Glomerular endothelial cell (primary cell): ENCODE measurements around the gene FAM117B. TPM values are rescaled to one million over a fixed set of nuclear protein-coding genes. Genes with fewer than 3 reads are reported as not detected.
"Not testable (repeated sequence)": the region's sequence is repeated elsewhere in the genome, so short reads cannot be mapped to it uniquely, and the experiment has no call there.

Source experiments
- DNase-seq: peaks from one replicate; pipeline ENCODE4 v3.0.0-alpha.2; 2011; ENCODE audit warnings: low read depth, low spot score; ENCODE audit errors: extremely low read depth
- total RNA-seq: library from RNA; depleted of rRNA; stranded (reverse); fragments of >200 nt; gene quantifications from 2 replicates; pipeline ENCODE4 v1.2.3, GENCODE V29; 2015

The FAM117B gene
- total RNA-seq, 1 donor from 2014 or later = 3.4 TPM

GRCh38 chr2:202636213-202636513, 1.4 kb downstream of the FAM117B start:
- no peak for DNase-seq

GRCh38 chr2:202638721-202639120, 4.0 kb downstream of the FAM117B start:
- no peak for DNase-seq

- DNase-seq = no peak
Observed at GRCh38 chr2:202639231-202639630, 4.5 kb downstream of the FAM117B start.

- DNase-seq = no peak
Observed at GRCh38 chr2:202642567-202642966, 7.8 kb downstream of the FAM117B start.

GRCh38 chr2:202643012-202643858, 8.5 kb downstream of the FAM117B start:
- no peak for DNase-seq

GRCh38 chr2:202652119-202652518, 17.4 kb downstream of the FAM117B start:
- no peak for DNase-seq

GRCh38 chr2:202653890-202654289, 19.1 kb downstream of the FAM117B start:
- no peak for DNase-seq

- DNase-seq = no peak
Observed at GRCh38 chr2:202657876-202658275, 23.1 kb downstream of the FAM117B start.

- no peak for DNase-seq
Observed at GRCh38 chr2:202660796-202661195, 26.0 kb downstream of the FAM117B start.

GRCh38 chr2:202669841-202670240, 35.1 kb downstream of the FAM117B start:
- DNase-seq = no peak

- DNase-seq = no peak
Observed at GRCh38 chr2:202671317-202672035, 36.7 kb downstream of the FAM117B start.

- DNase-seq = not testable (repeated sequence)
Observed at GRCh38 chr2:202675097-202675496, 40.3 kb downstream of the FAM117B start.

- no peak for DNase-seq
Observed at GRCh38 chr2:202679980-202680379, 45.2 kb downstream of the FAM117B start.

GRCh38 chr2:202680512-202680911, 45.7 kb downstream of the FAM117B start:
- DNase-seq = no peak

- DNase-seq = no peak
Observed at GRCh38 chr2:202681688-202682205, 47.0 kb downstream of the FAM117B start.

- DNase-seq = no peak
Observed at GRCh38 chr2:202682274-202682673, 47.5 kb downstream of the FAM117B start.

- no peak for DNase-seq
Observed at GRCh38 chr2:202687276-202687675, 52.5 kb downstream of the FAM117B start.

- DNase-seq = no peak
Observed at GRCh38 chr2:202689459-202689858, 54.7 kb downstream of the FAM117B start.

GRCh38 chr2:202689898-202690297, 55.1 kb downstream of the FAM117B start:
- DNase-seq = no peak

GRCh38 chr2:202690321-202690900, 55.6 kb downstream of the FAM117B start:
- DNase-seq = no peak

GRCh38 chr2:202693503-202693902, 58.7 kb downstream of the FAM117B start:
- DNase-seq = no peak

- no peak for DNase-seq
Observed at GRCh38 chr2:202695166-202695565, 60.4 kb downstream of the FAM117B start.
